Measurements from ENCODE around the gene DDIT3. TPM values are rescaled to one million over a fixed set of nuclear protein-coding genes. Genes with fewer than 3 reads are reported as not detected.

DDIT3 gene
- total RNA-seq, 1 experiment from 2014 or later: 3.4 TPM

GRCh38 chr12:57487055-57487596, 33.2 kb downstream of the DDIT3 start (continued):
- TF ChIP-seq ARID4B (CRISPR knock-in tag; IDR thresholded peaks at IDR 0.05; ENCODE audit: borderline replicate concordance) (no peak), ATF1 (CRISPR knock-in tag; IDR thresholded peaks at IDR 0.05) (no peak), ZNF423 (CRISPR knock-in tag; IDR thresholded peaks at IDR 0.05) (no peak), MLX (CRISPR knock-in tag; IDR thresholded peaks at IDR 0.05) (no peak), JAZF1 (CRISPR knock-in tag; IDR thresholded peaks at IDR 0.05) (no peak)

GRCh38 chr12:57485695-57486094, 34.6 kb downstream of the DDIT3 start:
- Mint-ChIP-seq H3K4me3 (no peak overlapping the region), H3K36me3 (peaks cover 26% of the 10 kb centered on the region), H3K4me1 (peaks cover 25% of the 10 kb centered on the region), H3K27ac (no peak overlapping the region), H3K9me3 (no peaks in the 10 kb centered on the region), H3K27me3 (ENCODE audit: low read depth) (peaks cover 7% of the 10 kb centered on the region)
- DNase-seq (ENCODE audit: low spot score) (no peak), ATAC-seq (no peak)
- CTCF ChIA-PET: interaction anchor here (0.9 to 1.2 kb wide), 2 partner anchors 9 to 27 kb away, joined by 4 read pairs; partner anchors contain the start of gene GLI1
- TF ChIP-seq KAT7 (CRISPR knock-in tag; IDR thresholded peaks at IDR 0.05; ENCODE audit: borderline replicate concordance) (no peak), FOXP4 (CRISPR knock-in tag; IDR thresholded peaks at IDR 0.05) (no peak), CDX4 (CRISPR knock-in tag; IDR thresholded peaks at IDR 0.05; ENCODE audit: borderline replicate concordance) (no peak), RORB (CRISPR knock-in tag; IDR thresholded peaks at IDR 0.05) (no peak), AR (CRISPR knock-in tag; IDR thresholded peaks at IDR 0.05) (no peak), MLX (CRISPR knock-in tag; IDR thresholded peaks at IDR 0.05) (no peak), ZNF671 (CRISPR knock-in tag; IDR thresholded peaks at IDR 0.05) (no peak), JAZF1 (CRISPR knock-in tag; IDR thresholded peaks at IDR 0.05) (no peak), ARID4B (CRISPR knock-in tag; IDR thresholded peaks at IDR 0.05; ENCODE audit: borderline replicate concordance) (no peak), ZNF396 (CRISPR knock-in tag; IDR thresholded peaks at IDR 0.05; ENCODE audit: borderline replicate concordance) (no peak), ATF2 (CRISPR knock-in tag; IDR thresholded peaks at IDR 0.05; ENCODE audit: borderline replicate concordance, low read depth) (no peak), SOX15 (CRISPR knock-in tag; IDR thresholded peaks at IDR 0.05) (no peak), FOXJ3 (CRISPR knock-in tag; IDR thresholded peaks at IDR 0.05; ENCODE audit: borderline replicate concordance) (no peak), GABPB1 (CRISPR knock-in tag; IDR thresholded peaks at IDR 0.05) (no peak)
- POLR2A ChIA-PET: interaction anchor here (0.6 to 0.7 kb wide), 2 partner anchors 85 to 95 kb away, joined by 5 to 7 read pairs; no protein-coding TSS in a partner anchor

Data from WTC11 (cell line).